WTC11 (cell line): ENCODE measurements around the gene HSF5. TPM values are rescaled to one million over a fixed set of nuclear protein-coding genes. Genes with fewer than 3 reads are reported as not detected.

ENCODE experiments used
- ATAC-seq: fragments of 200-7000 bp; cut with Tn5 transposase; 2 replicates; pipeline ENCODE4 v1.10.0; 2021; ENCODE audit warnings: mild to moderate bottlenecking, moderate library complexity
- CTCF ChIA-PET: fragments of 300-600 bp; sonication (Branson Sonifier 250); formaldehyde crosslinking; loops from one replicate; lab custom pipeline; 2021; ENCODE audit warnings: antibody characterized with exemption; lab: Charles Lee
- POLR2A ChIA-PET: fragments of 350-600 bp; sonication (Branson Sonifier 250); formaldehyde crosslinking; loops from one replicate; lab custom pipeline; 2021; ENCODE audit warnings: antibody characterized with exemption; lab: Charles Lee
- DNase-seq: peaks from one replicate; pipeline ENCODE4 v3.0.0; 2021; ENCODE audit warnings: low spot score
- H3K27ac Mint-ChIP-seq: 2 replicates; pipeline ENCODE4 v1.8.0; 2021; ENCODE audit warnings: mixed read lengths
- H3K27me3 Mint-ChIP-seq: 2 replicates; pipeline ENCODE4 v1.8.0; 2021; ENCODE audit warnings: low read depth, mild to moderate bottlenecking, moderate library complexity, mixed read lengths
- H3K36me3 Mint-ChIP-seq: 2 replicates; pipeline ENCODE4 v1.8.0; 2021; ENCODE audit warnings: mixed read lengths
- H3K4me1 Mint-ChIP-seq: 2 replicates; pipeline ENCODE4 v1.8.0; 2022; ENCODE audit warnings: mixed read lengths
- H3K4me3 Mint-ChIP-seq: 2 replicates; pipeline ENCODE4 v1.8.0; 2021; ENCODE audit warnings: mild to moderate bottlenecking, moderate library complexity, mixed read lengths
- H3K9me3 Mint-ChIP-seq: 2 replicates; pipeline ENCODE4 v1.8.0; 2021; ENCODE audit warnings: mixed read lengths
- ARID4B ChIP-seq: sonication (generic); formaldehyde crosslinking; IDR thresholded peaks from 2 replicates; pipeline ENCODE4 v1.8.0; 2023; ENCODE audit warnings: missing genetic modification reagents, mild to moderate bottlenecking, borderline replicate concordance
- ATF1 ChIP-seq: sonication (generic); formaldehyde crosslinking; IDR thresholded peaks from 2 replicates; pipeline ENCODE4 v1.8.1; 2023; ENCODE audit warnings: mild to moderate bottlenecking, moderate library complexity, missing genetic modification reagents
- CREB1 ChIP-seq: sonication (generic); formaldehyde crosslinking; IDR thresholded peaks from 2 replicates; pipeline ENCODE4 v1.8.0; 2023; ENCODE audit warnings: mild to moderate bottlenecking, missing genetic modification reagents
- CREM ChIP-seq: sonication (generic); formaldehyde crosslinking; IDR thresholded peaks from 2 replicates; pipeline ENCODE4 v1.8.1; 2022; ENCODE audit warnings: mild to moderate bottlenecking, missing genetic modification reagents, moderate library complexity
- ELF4 ChIP-seq: sonication (generic); formaldehyde crosslinking; IDR thresholded peaks from 2 replicates; pipeline ENCODE4 v1.8.1; 2022; ENCODE audit warnings: low read depth, mild to moderate bottlenecking, moderate library complexity, missing genetic modification reagents
- ESRRA ChIP-seq: sonication (generic); formaldehyde crosslinking; IDR thresholded peaks from 2 replicates; pipeline ENCODE4 v1.8.1; 2022; ENCODE audit warnings: mild to moderate bottlenecking, missing genetic modification reagents, borderline replicate concordance
- FOXK1 ChIP-seq: sonication (generic); formaldehyde crosslinking; IDR thresholded peaks from 2 replicates; pipeline ENCODE4 v1.8.0; 2022; ENCODE audit warnings: mild to moderate bottlenecking, moderate library complexity, missing genetic modification reagents
- FOXP4 ChIP-seq: sonication (generic); formaldehyde crosslinking; IDR thresholded peaks from 2 replicates; pipeline ENCODE4 v1.8.0; 2022; ENCODE audit warnings: mild to moderate bottlenecking, missing genetic modification reagents
- IRF1 ChIP-seq: sonication (generic); formaldehyde crosslinking; IDR thresholded peaks from 2 replicates; pipeline ENCODE4 v1.8.0; 2023; ENCODE audit warnings: missing genetic modification reagents
- JUN ChIP-seq: sonication (generic); formaldehyde crosslinking; IDR thresholded peaks from 2 replicates; pipeline ENCODE4 v1.8.0; 2023; ENCODE audit warnings: mild to moderate bottlenecking, missing genetic modification reagents
- NR3C1 ChIP-seq: sonication (generic); formaldehyde crosslinking; conservative IDR thresholded peaks from 2 replicates; pipeline ENCODE4 v1.8.1; 2023; ENCODE audit warnings: low read depth, mild to moderate bottlenecking, missing genetic modification reagents
- TCF7 ChIP-seq: sonication (generic); formaldehyde crosslinking; IDR thresholded peaks from 2 replicates; pipeline ENCODE4 v1.8.0; 2022; ENCODE audit warnings: mild to moderate bottlenecking, low read depth, missing genetic modification reagents, moderate library complexity
- TEAD1 ChIP-seq: sonication (generic); formaldehyde crosslinking; IDR thresholded peaks from 2 replicates; pipeline ENCODE4 v1.8.0; 2022; ENCODE audit warnings: mild to moderate bottlenecking, missing genetic modification reagents
- TEAD4 ChIP-seq: sonication (generic); formaldehyde crosslinking; IDR thresholded peaks from 2 replicates; pipeline ENCODE4 v1.8.0; 2022; ENCODE audit warnings: mild to moderate bottlenecking, missing genetic modification reagents
- ZBTB21 ChIP-seq: sonication (generic); formaldehyde crosslinking; IDR thresholded peaks from 2 replicates; pipeline ENCODE4 v1.8.1; 2023; ENCODE audit warnings: mild to moderate bottlenecking, missing genetic modification reagents, borderline replicate concordance
- ZNF263 ChIP-seq: sonication (generic); formaldehyde crosslinking; IDR thresholded peaks from 2 replicates; pipeline ENCODE4 v1.8.1; 2022; ENCODE audit warnings: low read depth, mild to moderate bottlenecking, moderate library complexity, missing genetic modification reagents
- ZNF423 ChIP-seq: fragments of 250-450 bp; sonication (Bioruptor Pico); IDR thresholded peaks from 2 replicates; pipeline ENCODE4 v2.1.2; 2022; ENCODE audit warnings: mild to moderate bottlenecking, moderate library complexity
- ZNF512 ChIP-seq: sonication (generic); formaldehyde crosslinking; IDR thresholded peaks from 2 replicates; pipeline ENCODE4 v1.8.1; 2022; ENCODE audit warnings: missing genetic modification reagents, borderline replicate concordance
- ZSCAN18 ChIP-seq: fragments of 250-450 bp; sonication (Bioruptor Pico); IDR thresholded peaks from 2 replicates; pipeline ENCODE4 v2.1.2; 2022; ENCODE audit warnings: mild to moderate bottlenecking, moderate library complexity
- total RNA-seq: library from RNA; stranded (reverse); gene quantifications from 3 replicates; pipeline ENCODE4 v1.2.3, GENCODE V29; 2021

The HSF5 gene
- total RNA-seq, 1 experiment from 2014 or later: 0.09 TPM

GRCh38 chr17:58436805-58437239 is 51.4 kb downstream of the HSF5 start:
- Mint-ChIP-seq H3K9me3 (no peaks in the 10 kb centered on the region), H3K27me3 (no peaks in the 10 kb centered on the region; the same call in 1 of the 2 replicates), H3K4me3 (no peak overlapping the region), H3K4me1 (no peaks in the 10 kb centered on the region), H3K27ac (no peak overlapping the region), H3K36me3 (no peaks in the 10 kb centered on the region)
- POLR2A ChIA-PET: interaction anchor here (0.9 kb wide), 1 partner anchor 14 kb away, joined by 3 read pairs; no protein-coding TSS in a partner anchor
- CTCF ChIA-PET: no interaction called here
- no peak for DNase-seq
- ATAC-seq: no peak
- TF ChIP-seq ZNF423 (CRISPR knock-in tag) (no peak), ZNF263 (no peak), ESRRA (CRISPR knock-in tag) (no peak), ELF4 (no peak), ARID4B (no peak), CREM (CRISPR knock-in tag) (no peak), JUN (CRISPR knock-in tag) (no peak), ZBTB21 (CRISPR knock-in tag) (no peak), ATF1 (CRISPR knock-in tag) (no peak), TCF7 (CRISPR knock-in tag) (no peak), FOXK1 (no peak), NR3C1 (no peak), TEAD4 (CRISPR knock-in tag) (no peak), FOXP4 (CRISPR knock-in tag) (no peak), ZSCAN18 (CRISPR knock-in tag) (no peak), CREB1 (CRISPR knock-in tag) (no peak), ZNF512 (CRISPR knock-in tag) (no peak), IRF1 (CRISPR knock-in tag) (no peak), TEAD1 (no peak)
